K562 (cell line): ENCODE data around the gene MYO15A. TPM values are rescaled to one million over a fixed set of nuclear protein-coding genes. Genes with fewer than 3 reads are reported as not detected.

ENCODE experiments used
- ATAC-seq: fragments of 200-7000 bp; cut with Tn5 transposase; 3 replicates; pipeline ENCODE4 v1.9.1; 2020; ENCODE audit warnings: moderate library complexity
- BruUV-seq: library from RNA; stranded (reverse); fragments of 400-500 nt; replicated peaks from 2 replicates; lab custom pipeline; 2021; lab: Mats Ljungman, UMichigan
- CTCF ChIA-PET: fragments of 300-600 bp; formaldehyde crosslinking; extraction: SDS; loops from one replicate; lab custom pipeline; 2021; ENCODE audit warnings: low intra/inter-chr PET ratio; lab: Yijun Ruan, JAX
- POLR2A ChIA-PET: fragments of 300-600, 350-650 bp; sonication (Branson Sonifier 250); formaldehyde crosslinking; extraction: SDS; loops from one replicate; lab custom pipeline; 2021; ENCODE audit warnings: antibody characterized with exemption, inconsistent platforms; lab: Yijun Ruan, JAX
- DNase-seq, 4 experiments: peaks; one replicate each; pipeline versions ENCODE4 v3.0.0 to v3.0.0-alpha.2; 2011 to 2018; ENCODE audit warnings: low spot score in 3 of 4, mixed read lengths in 3 of 4; ENCODE audit errors: extremely low read depth in 1 of 4
- FAIRE-seq: peaks from 2 replicates; lab custom pipeline; 2011; peaks lifted over from hg19 to GRCh38; lab: Jason Lieb, UNC
- H2AFZ ChIP-seq: 2 replicates; pipeline ENCODE4 v1.6.0; 2011; ENCODE audit warnings: low read depth, low read length, control low read depth, inconsistent platforms
- H3K27ac ChIP-seq: fragments of 200-600 bp; 3 replicates; pipeline ENCODE4 v1.8.0; 2011; ENCODE audit warnings: low read depth, mild to moderate bottlenecking, control low read depth, inconsistent platforms, low read length, moderate library complexity, mixed read lengths; ENCODE audit errors: extremely low read depth
- H3K27me3 ChIP-seq, 2 experiments: fragments of 300-600 bp in 1 of 2; 2 replicates in 1 of 2; 3 replicates in 1 of 2; pipeline versions ENCODE4 v1.6.0 to v1.8.0; 2011; ENCODE audit warnings: inconsistent platforms in 2 of 2, low read length in 2 of 2, mild to moderate bottlenecking in 1 of 2, mixed read lengths in 1 of 2, moderate library complexity in 1 of 2; ENCODE audit not compliant: control insufficient read depth in 2 of 2, insufficient read depth in 2 of 2
- H3K36me3 ChIP-seq: fragments of 300-600 bp; 3 replicates; pipeline ENCODE4 v1.8.0; 2011; ENCODE audit warnings: mild to moderate bottlenecking, low read length, inconsistent platforms; ENCODE audit not compliant: control insufficient read depth, insufficient read depth
- H3K4me1 ChIP-seq, 2 experiments: fragments of 200-600 bp in 1 of 2; replicated peaks in 1 of 2; 2 replicates in 1 of 2; 3 replicates in 1 of 2; pipeline versions ENCODE4 v1.5.1 to v1.8.0; 2011; ENCODE audit warnings: inconsistent platforms in 2 of 2, low read length in 2 of 2, mild to moderate bottlenecking in 1 of 2, mixed read lengths in 1 of 2, moderate library complexity in 1 of 2; ENCODE audit not compliant: control insufficient read depth in 2 of 2, insufficient read depth in 2 of 2
- H3K4me2 ChIP-seq: 2 replicates; pipeline ENCODE4 v1.6.1; 2011; ENCODE audit warnings: low read length, control low read depth, inconsistent platforms, mixed read lengths; ENCODE audit not compliant: insufficient read depth
- H3K4me3 ChIP-seq: fragments of 200-600 bp; sonication (generic), shearing (Covaris generic); 2 replicates; pipeline ENCODE4 v1.5.1; 2016; ENCODE audit warnings: control low read depth, inconsistent platforms
- H3K79me2 ChIP-seq: fragments of 200-600 bp; 3 replicates; pipeline ENCODE4 v1.8.0; 2011; ENCODE audit warnings: low read length, inconsistent platforms; ENCODE audit not compliant: control insufficient read depth, insufficient read depth
- H3K9ac ChIP-seq, 2 experiments: 2 replicates each; pipeline versions ENCODE4 v1.6.0 to v1.6.1; 2011; ENCODE audit warnings: low read depth in 2 of 2, low read length in 2 of 2, control low read depth in 1 of 2, inconsistent platforms in 1 of 2, mild to moderate bottlenecking in 1 of 2, mixed read lengths in 1 of 2; ENCODE audit not compliant: insufficient read depth in 1 of 2
- H3K9me1 ChIP-seq: one replicate; pipeline ENCODE4 v1.6.0; 2011; ENCODE audit warnings: inconsistent platforms, mild to moderate bottlenecking, low read length, moderate library complexity; ENCODE audit not compliant: control insufficient read depth, insufficient read depth
- H3K9me3 ChIP-seq: replicated peaks from 2 replicates; pipeline ENCODE4 v1.5.1; 2011; ENCODE audit warnings: low read depth, low read length, inconsistent platforms; ENCODE audit not compliant: control insufficient read depth, insufficient read depth
- H4K20me1 ChIP-seq: replicated peaks from 2 replicates; pipeline ENCODE4 v1.6.1; 2011; ENCODE audit warnings: low read length, inconsistent platforms, mixed read lengths; ENCODE audit not compliant: control insufficient read depth, insufficient read depth
- ARNT ChIP-seq, 2 experiments: fragments of 450-650 bp; IDR thresholded peaks; 2 replicates each; pipeline ENCODE4 v1.6.1; 2016; ENCODE audit warnings: mild to moderate bottlenecking in 1 of 2
- CLOCK ChIP-seq: fragments of 250-450 bp; sonication (Bioruptor Pico); IDR thresholded peaks from 2 replicates; pipeline ENCODE4 v1.4.0; 2020; ENCODE audit warnings: mild to moderate bottlenecking, moderate library complexity, borderline replicate concordance
- E2F5 ChIP-seq: sonication (generic); formaldehyde crosslinking; IDR thresholded peaks from 2 replicates; pipeline ENCODE4 v1.8.0; 2022; ENCODE audit warnings: mild to moderate bottlenecking, missing genetic modification reagents
- ELF1 ChIP-seq: fragments of 200-800 bp; sonication (Bioruptor generic); IDR thresholded peaks from 2 replicates; pipeline ENCODE4 v1.6.1; 2016; ENCODE audit warnings: missing genetic modification characterization, missing compliant biosample characterization
- JUNB ChIP-seq: fragments of 450-650 bp; formaldehyde crosslinking; conservative IDR thresholded peaks from 2 replicates; pipeline ENCODE4 v1.4.0; 2020; ENCODE audit warnings: mild to moderate bottlenecking
- KAT7 ChIP-seq: sonication (generic); formaldehyde crosslinking; IDR thresholded peaks from 2 replicates; pipeline ENCODE4 v1.8.0; 2022; ENCODE audit warnings: missing genetic modification reagents, mild to moderate bottlenecking, borderline replicate concordance
- NFRKB ChIP-seq: fragments of 450-650 bp; IDR thresholded peaks from 2 replicates; pipeline ENCODE4 v1.6.1; 2016; ENCODE audit warnings: low read depth
- PTRF ChIP-seq: fragments of 450-650 bp; IDR thresholded peaks from 2 replicates; pipeline ENCODE4 v1.6.1; 2016; ENCODE audit warnings: mild to moderate bottlenecking, missing genetic modification characterization, missing compliant biosample characterization
- SMARCA5 ChIP-seq: fragments of 450-650 bp; IDR thresholded peaks from 2 replicates; pipeline ENCODE4 v1.6.1; 2016
- ZNF41 ChIP-seq: fragments of 250-450 bp; sonication (Bioruptor Pico); conservative IDR thresholded peaks from 2 replicates; pipeline ENCODE4 v1.4.0; 2020; ENCODE audit warnings: mild to moderate bottlenecking
- ZNF551 ChIP-seq: fragments of 250-450 bp; sonication (Bioruptor Pico); IDR thresholded peaks from 2 replicates; pipeline ENCODE4 v1.5.0; 2021; ENCODE audit warnings: mild to moderate bottlenecking, moderate library complexity
- ZNF79 ChIP-seq: fragments of 250-450 bp; sonication (Bioruptor Pico); IDR thresholded peaks from 2 replicates; pipeline ENCODE4 v1.4.0; 2020; ENCODE audit warnings: low read depth, mild to moderate bottlenecking, moderate library complexity
- WGBS: fragments of 100-300 bp; shearing (Covaris generic); methylation state at CpG from one replicate; pipeline ENCODE4 v1.1.6; 2016; ENCODE audit warnings: low coverage, mixed read lengths; ENCODE audit not compliant: insufficient coverage; ENCODE audit errors: missing lambda C conversion rate; 5-methylcytosine and 5-hydroxymethylcytosine counted together
- in situ Hi-C: fragments of 300-500 bp; cut with MboI; formaldehyde crosslinking; loops from 4 replicates; pipeline ENCODE4 v1.15.0; 2018; ENCODE audit warnings: inconsistent platforms, mixed read lengths
- intact Hi-C: fragments of 100-400 bp; cut with micrococcal nuclease; formaldehyde crosslinking; loops from 2 replicates; pipeline ENCODE4 v1.14.2; 2022
- polyA plus RNA-seq, 8 experiments: library from polyadenylated mRNA; depleted of rRNA in 4 of 8; stranded (reverse) in 5 of 8; unstranded in 3 of 8; fragments of >200 nt; fragmentation: Nextera tagmentation in 2 of 8; fragmentation: Illumina TruSeq in 1 of 8; extraction: Ambion mirVana in 2 of 8; extraction: Trizol in 1 of 8; gene quantifications; 2 replicates each; pipeline versions ENCODE4 v1.2.1 to v1.2.3, GENCODE V29; 2011 to 2014; ENCODE audit warnings: inconsistent platforms in 1 of 8, missing spikeins in 1 of 8
- total RNA-seq, 7 experiments: library from RNA; depleted of rRNA in 6 of 7; stranded (reverse); fragments of >200 nt in 6 of 7; fragmentation: Illumina TruSeq in 2 of 7; extraction: Trizol in 2 of 7; gene quantifications; 2 replicates each; pipeline versions ENCODE4 v1.2.1 to v1.2.3, GENCODE V29; 2011 to 2021; ENCODE audit warnings: low replicate concordance in 1 of 7

Gene MYO15A
- total and polyA plus RNA-seq, 9 of the 15 experiments (the other 6 are each of a cell fraction or from before 2014, with no cell fraction given) = 0.05 to 0.88 (median 0.14) TPM; not detected in 1

DNA sequence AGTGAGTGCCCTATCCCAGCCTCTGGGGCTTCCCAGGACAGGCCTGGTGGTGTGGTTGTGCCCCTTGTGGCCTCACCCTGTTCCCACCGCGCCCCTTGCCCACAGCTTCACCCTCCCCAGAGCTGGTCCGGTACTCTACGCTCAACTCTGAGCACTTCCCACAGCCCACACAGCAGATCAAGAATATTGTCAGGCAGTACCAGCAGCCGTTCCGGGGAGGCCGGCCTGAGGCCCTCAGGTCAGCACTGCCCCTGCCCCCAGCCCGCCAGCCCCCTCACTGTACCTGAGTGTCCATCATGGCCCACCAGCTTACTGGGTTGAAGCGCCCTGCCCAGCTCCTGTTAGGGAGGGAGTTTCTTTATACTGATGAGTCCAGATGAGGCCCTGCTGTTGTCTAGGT, 42.7 kb downstream of the MYO15A start:
- no peaks in the 10 kb centered on the region for H3K27me3 ChIP-seq
- WGBS = 25% methylated on average over 5 of the region's 9 CpGs
- H3K4me1 ChIP-seq = peaks cover 2 to 30% of the 10 kb centered on the region in 2 experiments; a peak in 3 of 5 replicates
- ATAC-seq = no peak
- BruUV-seq = no TSS peak
- no peak overlapping the region for H2AFZ ChIP-seq
- no peak overlapping the region for H3K4me3 ChIP-seq
- FAIRE-seq = no peak
- in situ Hi-C loops (no loop called here), intact Hi-C loops (no loop called here)
- no peaks in the 10 kb centered on the region for H3K36me3 ChIP-seq
- DNase-seq = no peak
- POLR2A ChIA-PET = interaction anchor here (1.5 kb wide), 1 partner anchor 31 kb away, joined by 5 read pairs; no protein-coding TSS in a partner anchor
- no peaks in the 10 kb centered on the region for H3K9me3 ChIP-seq
- TF ChIP-seq ZNF551 (CRISPR knock-in tag) (no peak), JUNB (no peak), NFRKB (no peak), KAT7 (CRISPR knock-in tag) (no peak), ARNT (IDR thresholded peaks at IDR 0.05) (no peak), ZNF41 (no peak)
- H3K27ac ChIP-seq = no peak overlapping the region
- H3K9me1 ChIP-seq = no peaks in the 10 kb centered on the region
- no peaks in the 10 kb centered on the region for H3K79me2 ChIP-seq
- no peaks in the 10 kb centered on the region; the same call in 1 of the 2 replicates for H4K20me1 ChIP-seq
- CTCF ChIA-PET = no interaction called here
- H3K9ac ChIP-seq = no peak overlapping the region
- no peak overlapping the region for H3K4me2 ChIP-seq

- no peaks in the 10 kb centered on the region; the same call in 1 of the 2 replicates for H4K20me1 ChIP-seq
- H3K79me2 ChIP-seq = no peaks in the 10 kb centered on the region
- no TSS peak for BruUV-seq
- H3K9me1 ChIP-seq = no peaks in the 10 kb centered on the region
- no peak overlapping the region for H3K4me3 ChIP-seq
- 65% methylated on average over 9 of the region's 14 CpGs for WGBS
- ATAC-seq (no peak), DNase-seq (no peak), FAIRE-seq (no peak)
- no peak overlapping the region for H3K27ac ChIP-seq
- H3K9me3 ChIP-seq = no peaks in the 10 kb centered on the region
- in situ Hi-C loops = no loop called here
- intact Hi-C loops = no loop called here
- POLR2A ChIA-PET = interaction anchor here (0.6 kb wide), 2 partner anchors 20 to 34 kb away, joined by 3 read pairs; no protein-coding TSS in a partner anchor
- peaks cover 15 to 47% of the 10 kb centered on the region in 2 experiments; a peak in 4 of 5 replicates for H3K4me1 ChIP-seq
- H3K9ac ChIP-seq = no peak overlapping the region
- no peak overlapping the region for H3K4me2 ChIP-seq
- CTCF ChIA-PET = no interaction called here
- H3K36me3 ChIP-seq = no peaks in the 10 kb centered on the region
- no peak overlapping the region for H2AFZ ChIP-seq
- H3K27me3 ChIP-seq = no peaks in the 10 kb centered on the region
- TF ChIP-seq SMARCA5 = no peak
- TF ChIP-seq CLOCK (CRISPR knock-in tag) = no peak
- TF ChIP-seq ELF1 = no peak
- no peak for TF ChIP-seq ZNF79 (CRISPR knock-in tag)
- no peak for TF ChIP-seq E2F5 (CRISPR knock-in tag)
- TF ChIP-seq PTRF (tag) = no peak
Observed at GRCh38 chr17:18155179-18155578, 46.6 kb downstream of the MYO15A start.
